Left forelimb (tissue), 1 donor: ENCODE results near the gene NUPR1.
"Not testable (repeated sequence)": the region's sequence is repeated elsewhere in the genome, so short reads cannot be mapped to it uniquely, and the experiment has no call there.

ENCODE experiments used
- DNase-seq: peaks from one replicate; pipeline ENCODE4 v3.0.0-alpha.2; 2018; ENCODE audit warnings: low spot score

NUPR1 gene, protein sequence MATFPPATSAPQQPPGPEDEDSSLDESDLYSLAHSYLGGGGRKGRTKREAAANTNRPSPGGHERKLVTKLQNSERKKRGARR

GRCh38 chr16:28538733-28539596 is at the start of gene NUPR1:
TSS of gene NUPR1 (minus strand) at chr16:28538974. CDS start at chr16:28538907, 67 bp downstream.
- peak; percentile 91 for DNase-seq

DNA sequence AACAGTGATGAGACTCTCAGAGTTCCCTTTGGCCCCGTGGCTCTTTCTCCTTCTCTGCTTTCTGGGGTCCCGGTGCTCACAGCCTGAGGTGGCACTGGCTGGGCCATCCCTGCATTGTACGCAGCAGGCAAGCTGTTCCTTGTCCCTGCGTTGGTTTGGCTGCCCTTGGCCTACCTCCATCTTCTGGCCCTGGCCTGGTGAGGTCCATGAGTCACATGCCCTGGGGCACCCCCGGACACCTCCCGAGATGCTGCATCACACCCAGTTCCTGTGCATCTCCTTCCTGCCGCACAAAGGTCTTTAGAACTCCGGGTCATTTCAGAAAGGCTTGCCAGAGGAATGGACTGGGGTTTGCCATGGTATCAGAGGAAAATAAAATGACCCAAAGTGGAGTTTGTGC is 48.6 kb upstream of the NUPR1 start:
- DNase-seq, result no peak

GRCh38 chr16:28586466-28586865 is 47.7 kb upstream of the NUPR1 start:
- DNase-seq, result no peak

DNA sequence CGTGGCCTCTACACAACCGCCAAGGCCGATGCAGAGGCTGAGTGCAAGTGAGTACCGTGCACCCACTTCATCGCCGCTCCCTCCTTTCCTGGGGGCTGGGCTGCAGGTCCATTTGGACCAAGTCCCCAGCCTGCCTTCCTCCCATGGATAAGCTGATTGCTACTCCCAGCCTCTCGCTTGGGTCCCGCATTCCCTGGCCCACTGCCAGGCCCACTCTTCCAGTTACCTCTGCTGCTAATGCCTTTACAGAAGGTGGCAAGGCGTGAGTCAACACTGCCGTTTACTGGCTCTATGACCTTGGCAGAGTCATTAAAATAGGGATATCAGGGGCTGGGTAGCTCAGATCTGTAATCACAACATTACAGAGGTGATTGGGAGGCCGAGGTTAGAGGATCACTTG is 46.9 kb upstream of the NUPR1 start:
- no peak for DNase-seq

GRCh38 chr16:28580726-28581315 is 42.0 kb upstream of the NUPR1 start:
- DNase-seq, result no peak

- DNase-seq, result no peak
Observed at GRCh38 chr16:28575446-28576109, 36.8 kb upstream of the NUPR1 start.

DNA sequence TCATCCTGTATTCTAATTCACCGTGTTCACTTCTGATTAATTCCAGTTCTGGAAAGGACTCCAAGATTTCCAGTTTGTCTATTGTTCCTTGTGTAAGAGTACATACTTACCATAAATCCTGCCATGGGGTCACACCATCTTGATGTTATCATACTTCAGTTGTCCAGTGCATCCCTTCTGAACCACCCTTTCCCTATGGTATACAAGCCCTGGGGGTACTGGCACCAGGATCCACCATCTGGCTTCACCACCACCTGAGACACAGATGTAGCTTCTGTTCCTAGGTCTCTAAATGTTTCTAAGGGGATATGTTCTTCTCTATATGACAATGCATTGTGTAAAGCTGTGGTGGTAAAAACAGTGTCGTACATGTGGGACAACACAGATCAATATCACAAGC is 36.2 kb upstream of the NUPR1 start:
- no peak for DNase-seq

- DNase-seq, result no peak
Observed at GRCh38 chr16:28573738-28574718, 35.3 kb upstream of the NUPR1 start.

DNA sequence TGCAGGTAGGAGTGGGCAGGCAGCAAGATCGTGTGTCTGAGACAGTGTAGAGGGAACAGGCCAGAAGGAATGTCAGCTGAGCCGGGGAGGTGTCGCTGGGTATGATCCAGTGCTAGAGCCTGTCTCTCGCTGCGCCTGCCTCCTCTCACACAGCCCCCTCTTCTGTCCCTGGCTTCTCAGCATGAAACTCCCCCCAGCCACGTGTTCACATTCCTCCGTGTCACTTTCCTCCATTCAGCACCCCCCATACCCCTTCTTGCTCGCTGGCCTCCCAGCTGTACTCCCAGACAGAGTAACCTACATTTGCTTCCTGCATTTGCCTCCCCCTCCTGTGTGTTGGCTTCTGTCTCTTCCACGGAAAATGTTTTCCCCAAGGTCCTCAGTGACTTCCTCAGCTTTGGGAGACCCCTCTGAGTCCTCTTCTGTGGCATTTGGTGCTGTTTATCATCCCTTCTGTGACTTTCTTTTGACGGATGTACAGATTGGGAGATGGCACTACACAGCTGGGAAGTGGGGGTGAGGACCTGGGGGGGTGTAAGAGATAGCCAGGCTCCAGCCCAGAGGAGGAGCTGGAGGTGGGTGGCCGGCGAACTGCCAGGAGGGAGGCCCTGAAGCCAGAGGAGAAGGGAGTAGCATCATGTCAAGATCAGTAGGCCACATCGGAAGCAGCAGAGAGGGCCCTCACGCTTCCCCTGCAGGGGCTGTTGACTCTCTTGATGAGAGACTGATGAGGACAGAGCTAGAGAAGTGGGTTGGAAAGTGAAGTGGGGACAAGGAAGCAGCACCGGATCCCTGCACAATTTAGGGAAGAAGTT is 34.1 kb upstream of the NUPR1 start:
- peak; percentile 80 for DNase-seq

DNA sequence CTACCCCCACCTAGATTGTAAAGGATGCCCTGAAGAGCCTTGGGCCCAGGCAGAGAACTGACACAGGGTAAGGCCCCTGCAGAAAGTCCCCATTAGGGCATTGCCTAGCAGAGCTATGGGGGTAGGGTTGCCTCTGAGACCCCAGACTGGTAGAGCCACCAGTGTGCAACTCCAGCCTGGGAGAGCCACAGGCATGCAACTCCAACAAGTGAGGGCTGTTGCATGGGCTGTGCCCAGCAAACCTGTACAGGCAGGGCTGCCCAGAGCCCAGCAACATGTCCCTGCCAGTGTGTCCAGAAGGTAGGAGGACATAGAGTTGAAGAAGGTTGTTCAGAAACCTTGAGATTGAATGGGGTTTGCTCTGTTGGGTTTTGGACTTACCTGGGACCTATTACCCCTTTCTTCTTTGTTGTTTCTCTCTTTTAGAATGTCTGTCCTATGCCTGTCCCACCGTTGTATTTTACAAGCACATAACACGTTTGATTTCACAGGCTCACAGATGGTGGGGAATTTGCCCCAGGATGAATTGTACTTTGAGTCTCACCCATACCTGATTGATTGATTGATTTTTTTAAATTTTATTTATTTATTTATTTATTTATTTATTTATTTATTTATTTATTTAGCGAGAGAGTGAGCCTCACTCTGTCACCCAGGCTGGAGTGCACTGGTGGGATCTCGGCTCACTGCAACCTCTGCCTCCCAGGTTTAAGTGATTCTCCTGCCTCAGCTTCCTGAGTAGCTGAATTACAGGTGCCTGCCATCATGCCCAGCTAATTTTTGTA is 31.4 kb upstream of the NUPR1 start:
- DNase-seq, result no peak

DNA sequence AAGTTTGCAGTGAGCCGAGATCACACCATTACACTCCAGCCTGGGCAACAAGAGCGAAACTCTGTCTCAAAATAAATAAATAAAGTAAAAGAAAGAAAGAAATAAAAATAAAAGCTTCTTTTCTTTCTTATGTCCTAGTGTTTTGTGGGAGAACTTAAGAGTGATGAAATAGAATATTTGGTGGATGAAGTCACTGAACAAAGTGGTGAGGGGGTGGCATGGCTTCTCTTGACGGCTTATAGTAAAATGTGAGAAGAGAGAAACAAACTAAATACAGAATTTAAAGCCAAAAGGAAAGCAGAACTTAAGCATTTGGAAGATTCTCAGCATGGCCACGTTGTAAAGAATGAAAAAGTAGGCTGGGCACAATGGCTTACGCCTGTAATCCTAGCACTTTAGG is 30.2 kb upstream of the NUPR1 start:
- DNase-seq, result no peak

GRCh38 chr16:28567292-28567691 is 28.5 kb upstream of the NUPR1 start:
- DNase-seq, result no peak

DNA sequence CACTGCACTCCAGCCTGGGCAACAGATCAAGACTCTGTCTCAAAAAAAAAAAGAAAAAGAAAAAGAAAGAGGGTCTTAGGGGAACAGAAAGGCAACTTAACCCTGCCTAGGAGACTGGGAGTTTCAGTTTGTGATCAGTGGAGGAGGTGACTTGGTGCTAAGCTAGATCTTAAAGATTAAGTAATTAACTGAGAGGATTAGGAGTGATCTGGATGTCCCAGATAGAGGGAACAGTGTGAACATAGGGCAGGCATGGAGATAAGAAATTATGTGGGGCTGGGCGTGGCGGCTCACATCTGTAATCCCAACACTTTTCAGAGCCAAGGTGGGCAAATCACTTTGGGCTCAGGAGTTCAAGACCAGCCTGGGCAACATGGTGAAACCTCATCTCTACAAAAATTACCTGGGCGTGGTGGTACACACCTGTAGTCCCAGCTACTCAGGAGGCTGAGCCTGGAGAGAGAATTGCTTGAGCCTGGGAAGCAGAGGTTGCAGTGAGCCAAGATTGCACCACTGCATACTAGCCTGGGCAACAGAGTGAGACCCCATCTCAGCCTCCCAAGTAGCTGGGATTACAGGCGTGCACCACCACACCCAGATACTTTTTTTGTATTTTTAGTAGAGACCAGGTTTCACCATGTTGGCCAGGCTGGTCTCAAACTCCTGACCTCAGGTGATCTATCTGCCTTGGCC is 27.6 kb upstream of the NUPR1 start:
- DNase-seq, result not testable (repeated sequence)

DNA sequence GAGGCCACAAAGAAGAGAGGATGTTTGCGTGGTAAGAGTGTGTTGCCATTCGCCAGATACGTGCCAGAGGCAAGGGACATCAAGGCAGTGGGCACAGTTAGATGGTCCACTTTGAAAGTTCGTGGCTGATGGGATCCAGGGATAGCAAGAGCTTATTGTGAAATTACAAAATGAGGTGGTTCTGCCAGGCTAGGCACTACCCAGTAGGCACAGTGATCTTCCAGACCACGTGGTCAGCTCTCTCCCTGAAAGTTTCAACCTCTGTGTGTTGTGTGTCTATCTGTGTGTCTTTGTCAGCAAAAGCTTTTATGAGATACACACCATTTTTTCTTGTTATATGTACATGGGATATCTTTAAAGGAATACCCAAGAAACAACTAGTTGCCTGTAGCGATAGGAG is 24.4 kb upstream of the NUPR1 start:
- no peak for DNase-seq

GRCh38 chr16:28562199-28562598 is 23.4 kb upstream of the NUPR1 start:
- no peak for DNase-seq

DNA sequence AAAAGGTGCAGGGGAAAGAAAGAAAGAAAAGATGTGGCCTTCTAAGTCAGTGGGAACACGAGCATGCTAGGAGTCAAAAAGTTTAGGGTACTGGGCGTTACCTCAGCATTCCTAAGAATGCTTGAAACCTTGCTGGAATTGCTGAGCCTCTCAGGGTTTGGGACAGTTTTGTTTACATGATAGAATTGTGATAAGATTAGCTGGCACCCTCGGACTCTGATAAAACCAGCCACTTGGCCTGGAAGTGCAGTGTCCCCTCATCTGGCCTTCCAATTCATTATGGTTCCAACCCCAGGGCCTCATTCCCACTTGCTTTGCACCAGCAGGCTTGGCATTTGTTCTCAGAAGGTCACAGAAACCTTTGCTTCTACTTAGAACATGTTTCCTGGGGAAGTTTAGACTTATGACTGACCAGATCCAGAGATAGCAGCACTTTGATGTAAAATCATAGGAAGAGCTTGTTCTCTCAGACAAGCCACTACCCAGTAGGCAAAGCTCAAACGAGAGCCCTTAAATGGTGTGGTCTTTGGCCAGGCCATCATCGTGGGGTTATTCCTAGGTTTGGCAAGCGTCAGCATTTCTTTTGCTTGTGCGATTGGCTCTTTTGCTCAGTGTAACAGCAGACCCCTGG is 22.9 kb upstream of the NUPR1 start:
- DNase-seq, result no peak

DNA sequence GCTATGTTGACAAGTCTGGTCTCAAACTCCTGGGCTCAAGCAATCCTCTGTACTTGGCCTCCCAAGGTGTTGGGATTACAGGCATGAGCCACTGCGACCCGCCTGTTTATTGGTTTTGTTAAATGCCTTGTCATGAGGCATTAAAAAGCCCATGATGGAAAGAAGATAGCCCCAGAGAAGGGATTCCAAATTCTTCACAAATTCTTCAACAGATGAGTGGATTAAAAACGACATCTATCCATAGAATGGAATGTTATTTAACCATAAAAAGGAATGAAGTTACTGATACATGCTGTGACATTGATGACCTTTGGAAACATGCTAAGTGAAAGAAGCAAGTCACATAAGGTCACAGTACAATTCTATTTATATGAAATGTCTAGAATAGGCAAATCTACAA is 19.7 kb upstream of the NUPR1 start:
- DNase-seq, result no peak

- no peak for DNase-seq
Observed at GRCh38 chr16:28556914-28557320, 18.1 kb upstream of the NUPR1 start.

DNA sequence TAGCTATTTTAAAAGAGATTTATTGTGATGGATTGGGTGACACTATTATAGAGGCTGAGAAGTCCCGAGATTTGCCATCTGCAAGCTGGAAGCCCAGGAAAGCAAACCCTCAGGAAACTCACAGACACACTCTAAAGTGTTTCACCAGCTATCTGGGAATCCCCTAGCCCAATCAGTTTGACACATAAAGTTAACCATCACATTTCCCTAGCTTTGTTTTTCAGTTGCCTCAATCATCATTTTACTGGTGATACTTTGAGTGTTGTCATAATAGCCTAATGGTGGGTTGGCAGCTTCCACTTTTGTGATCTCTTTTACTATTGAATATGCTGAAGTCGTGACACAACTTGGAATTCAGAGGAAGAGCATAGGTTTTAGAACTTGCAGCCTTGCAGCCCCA is 16.8 kb upstream of the NUPR1 start:
- DNase-seq, result no peak
